Smooth muscle cell (in vitro differentiated cells): ENCODE measurements around the gene PNKD. TPM values are rescaled to one million over a fixed set of nuclear protein-coding genes. Genes with fewer than 3 reads are reported as not detected.

Source experiments
- DNase-seq: peaks from one replicate; lab custom pipeline; 2025; ENCODE audit not compliant: unreplicated experiment; lab: John Stamatoyannopoulos, UW
- H2AFZ ChIP-seq: fragments of 200-600 bp; sonication (generic); 2 replicates; pipeline ENCODE4 v1.6.0; 2016; ENCODE audit warnings: antibody characterized with exemption, low read depth, mild to moderate bottlenecking
- H3F3A ChIP-seq: fragments of 200-600 bp; sonication (generic); 2 replicates; pipeline ENCODE4 v1.6.0; 2017; ENCODE audit warnings: antibody characterized with exemption, low read depth
- H3K27ac ChIP-seq: fragments of 200-600 bp; sonication (generic); 2 replicates; pipeline ENCODE4 v1.5.1; 2016; ENCODE audit warnings: low read depth, mild to moderate bottlenecking
- H3K27me3 ChIP-seq: fragments of 200-600 bp; sonication (generic); 2 replicates; pipeline ENCODE4 v1.6.1; 2016; ENCODE audit warnings: low read depth, mild to moderate bottlenecking
- H3K36me3 ChIP-seq: fragments of 200-600 bp; sonication (generic); 2 replicates; pipeline ENCODE4 v1.5.1; 2016; ENCODE audit warnings: low read depth
- H3K4me1 ChIP-seq: fragments of 200-600 bp; sonication (generic); 2 replicates; pipeline ENCODE4 v1.5.1; 2016; ENCODE audit warnings: low read depth
- H3K4me2 ChIP-seq: fragments of 200-600 bp; sonication (generic); 2 replicates; pipeline ENCODE4 v1.6.0; 2016; ENCODE audit warnings: mild to moderate bottlenecking
- H3K4me3 ChIP-seq: fragments of 200-600 bp; sonication (generic); 2 replicates; pipeline ENCODE4 v1.5.1; 2016; ENCODE audit warnings: mild to moderate bottlenecking
- H3K79me2 ChIP-seq: fragments of 200-600 bp; sonication (generic); 2 replicates; pipeline ENCODE4 v1.6.0; 2016; ENCODE audit warnings: low read depth, mild to moderate bottlenecking
- H3K9ac ChIP-seq: fragments of 200-600 bp; sonication (generic); 2 replicates; pipeline ENCODE4 v1.6.0; 2016; ENCODE audit warnings: low read depth
- H3K9me3 ChIP-seq: fragments of 200-600 bp; sonication (generic); replicated peaks from 2 replicates; pipeline ENCODE4 v1.5.1; 2016; ENCODE audit warnings: low read depth
- H4K20me1 ChIP-seq: fragments of 200-600 bp; sonication (generic); 2 replicates; pipeline ENCODE4 v1.6.0; 2016; ENCODE audit warnings: low read depth
- CTCF ChIP-seq: fragments of 200-600 bp; sonication (generic); IDR thresholded peaks from 2 replicates; pipeline ENCODE4 v1.5.1; 2017; ENCODE audit warnings: borderline replicate concordance, mild to moderate bottlenecking, antibody characterized with exemption; ENCODE audit not compliant: insufficient read depth, poor library complexity, severe bottlenecking
- WGBS: methylation state at CpG from one replicate; pipeline ENCODE4 v1.1.7; 2016; ENCODE audit warnings: low lambda C conversion rate; 5-methylcytosine and 5-hydroxymethylcytosine counted together
- polyA plus RNA-seq: library from polyadenylated mRNA; unstranded; fragments of >200 nt; fragmentation: Nextera tagmentation; extraction: Ambion mirVana; gene quantifications from 2 replicates; pipeline ENCODE4 v1.2.1, GENCODE V29; 2016
- total RNA-seq: library from RNA; depleted of rRNA; stranded (reverse); fragments of >200 nt; gene quantifications from 2 replicates; pipeline ENCODE4 v1.2.3, GENCODE V29; 2014

The PNKD gene
- total and polyA plus RNA-seq, 2 experiments from 2014 or later = 42.0 to 126 TPM

- H3K9ac ChIP-seq = no peak overlapping the region
- no peak overlapping the region for H3K27ac ChIP-seq
- DNase-seq = no peak
- H3K4me2 ChIP-seq = no peak overlapping the region
- no peaks in the 10 kb centered on the region for H3K79me2 ChIP-seq
- no peaks in the 10 kb centered on the region for H3K27me3 ChIP-seq
- H2AFZ ChIP-seq = no peak overlapping the region
- WGBS = 68% methylated on average over 17 of the region's 17 CpGs
- no peaks in the 10 kb centered on the region for H3K36me3 ChIP-seq
- H3F3A ChIP-seq = no peaks in the 10 kb centered on the region
- no peak overlapping the region for H3K4me3 ChIP-seq
- no peaks in the 10 kb centered on the region for H3K9me3 ChIP-seq
- H4K20me1 ChIP-seq = no peaks in the 10 kb centered on the region
- peaks cover 11% of the 10 kb centered on the region for H3K4me1 ChIP-seq
- TF ChIP-seq CTCF = no peak
These were observed 87.2 kb downstream of the PNKD start for GRCh38 chr2:218357236-218358177.

- Histone ChIP-seq H3F3A (no peaks in the 10 kb centered on the region), H3K9me3 (no peaks in the 10 kb centered on the region), H3K36me3 (no peaks in the 10 kb centered on the region), H3K9ac (no peak overlapping the region), H3K27ac (no peak overlapping the region), H3K4me1 (peaks cover 11% of the 10 kb centered on the region), H3K27me3 (no peaks in the 10 kb centered on the region), H2AFZ (no peak overlapping the region), H4K20me1 (no peaks in the 10 kb centered on the region), H3K4me3 (no peak overlapping the region), H3K4me2 (no peak overlapping the region), H3K79me2 (no peaks in the 10 kb centered on the region)
- no peak for TF ChIP-seq CTCF
- 97% methylated on average over 4 of the region's 4 CpGs for WGBS
- DNase-seq = no peak
These were observed 90.1 kb downstream of the PNKD start for GRCh38 chr2:218360453-218360852.

GRCh38 chr2:218362606-218363005 lies 92.3 kb downstream of the PNKD start:
- no peak overlapping the region for H3K4me2 ChIP-seq
- H3K9ac ChIP-seq = no peak overlapping the region
- H3K36me3 ChIP-seq = no peaks in the 10 kb centered on the region
- H4K20me1 ChIP-seq = no peaks in the 10 kb centered on the region
- TF ChIP-seq CTCF = no peak
- H3K4me3 ChIP-seq = no peak overlapping the region
- no peaks in the 10 kb centered on the region for H3K27me3 ChIP-seq
- H3K79me2 ChIP-seq = no peaks in the 10 kb centered on the region
- H3F3A ChIP-seq = peaks cover 16% of the 10 kb centered on the region
- DNase-seq = no peak
- H3K4me1 ChIP-seq = peaks cover 1% of the 10 kb centered on the region
- H3K27ac ChIP-seq = no peak overlapping the region
- 95% methylated on average over 8 of the region's 8 CpGs for WGBS
- no peaks in the 10 kb centered on the region for H3K9me3 ChIP-seq
- no peak overlapping the region for H2AFZ ChIP-seq
